GM12801 (cell line): Measurements from ENCODE around the gene KLHL1.

Experiments used
- TF ChIP-seq, protein P1 (sequence below): IDR thresholded peaks from one replicate; pipeline ENCODE4 v1.5.1; 2011; ENCODE audit warnings: control low read depth; ENCODE audit not compliant: insufficient read length; ENCODE audit errors: extremely low read depth

Gene KLHL1

DNA sequence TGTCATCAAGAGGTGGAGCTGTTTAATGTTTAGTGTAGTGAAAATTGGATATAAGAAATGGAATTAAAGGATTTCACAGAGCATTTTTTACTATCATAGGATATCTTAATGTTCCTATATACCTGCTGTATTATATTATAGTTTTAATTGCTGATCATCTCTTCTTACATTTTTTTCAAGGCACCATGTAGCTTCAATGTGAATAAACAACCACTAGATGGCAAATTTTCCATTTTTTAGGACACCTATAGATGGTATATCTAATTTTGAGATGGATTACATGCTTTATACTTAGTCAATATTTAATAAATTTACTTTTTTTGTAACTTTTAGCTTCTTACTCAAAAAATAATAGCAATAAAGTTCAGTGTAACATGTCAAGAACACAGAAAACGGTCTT lies 9.6 kb downstream of the KLHL1 start:
- TF ChIP-seq, protein P1, sequence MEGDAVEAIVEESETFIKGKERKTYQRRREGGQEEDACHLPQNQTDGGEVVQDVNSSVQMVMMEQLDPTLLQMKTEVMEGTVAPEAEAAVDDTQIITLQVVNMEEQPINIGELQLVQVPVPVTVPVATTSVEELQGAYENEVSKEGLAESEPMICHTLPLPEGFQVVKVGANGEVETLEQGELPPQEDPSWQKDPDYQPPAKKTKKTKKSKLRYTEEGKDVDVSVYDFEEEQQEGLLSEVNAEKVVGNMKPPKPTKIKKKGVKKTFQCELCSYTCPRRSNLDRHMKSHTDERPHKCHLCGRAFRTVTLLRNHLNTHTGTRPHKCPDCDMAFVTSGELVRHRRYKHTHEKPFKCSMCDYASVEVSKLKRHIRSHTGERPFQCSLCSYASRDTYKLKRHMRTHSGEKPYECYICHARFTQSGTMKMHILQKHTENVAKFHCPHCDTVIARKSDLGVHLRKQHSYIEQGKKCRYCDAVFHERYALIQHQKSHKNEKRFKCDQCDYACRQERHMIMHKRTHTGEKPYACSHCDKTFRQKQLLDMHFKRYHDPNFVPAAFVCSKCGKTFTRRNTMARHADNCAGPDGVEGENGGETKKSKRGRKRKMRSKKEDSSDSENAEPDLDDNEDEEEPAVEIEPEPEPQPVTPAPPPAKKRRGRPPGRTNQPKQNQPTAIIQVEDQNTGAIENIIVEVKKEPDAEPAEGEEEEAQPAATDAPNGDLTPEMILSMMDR = no peak

DNA sequence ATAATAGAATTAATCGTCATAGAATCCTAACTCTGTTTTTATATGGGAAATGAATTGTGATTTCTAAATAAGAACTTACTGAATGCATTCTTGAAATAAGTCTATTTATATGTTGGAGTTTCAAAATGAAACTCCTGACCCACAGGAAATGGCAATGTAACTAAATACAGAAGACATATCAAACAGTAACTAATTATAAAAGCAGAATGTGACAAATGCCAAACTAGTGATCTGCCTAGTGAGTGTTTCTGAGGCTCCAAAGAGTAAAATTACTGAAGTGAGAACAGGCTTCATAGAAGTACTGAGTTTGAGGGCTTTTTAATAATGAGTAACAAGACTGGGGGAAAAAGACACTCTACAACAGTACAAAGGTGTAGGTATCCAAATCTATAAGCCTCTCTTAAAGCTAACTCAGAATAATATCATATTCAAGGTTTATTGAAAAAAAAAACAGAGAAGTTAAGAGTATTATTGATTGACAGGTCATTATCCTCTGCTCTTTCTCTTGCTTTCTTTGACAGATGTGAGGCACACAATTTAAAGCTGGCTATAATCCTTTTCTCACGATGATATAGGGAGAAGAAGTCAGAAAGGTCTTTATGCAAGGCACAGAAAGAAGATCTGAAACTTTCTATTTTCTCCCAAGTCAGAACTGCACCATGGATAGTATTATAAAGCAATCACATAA lies 18.1 kb downstream of the KLHL1 start:
- TF ChIP-seq, protein P1 = no peak

DNA sequence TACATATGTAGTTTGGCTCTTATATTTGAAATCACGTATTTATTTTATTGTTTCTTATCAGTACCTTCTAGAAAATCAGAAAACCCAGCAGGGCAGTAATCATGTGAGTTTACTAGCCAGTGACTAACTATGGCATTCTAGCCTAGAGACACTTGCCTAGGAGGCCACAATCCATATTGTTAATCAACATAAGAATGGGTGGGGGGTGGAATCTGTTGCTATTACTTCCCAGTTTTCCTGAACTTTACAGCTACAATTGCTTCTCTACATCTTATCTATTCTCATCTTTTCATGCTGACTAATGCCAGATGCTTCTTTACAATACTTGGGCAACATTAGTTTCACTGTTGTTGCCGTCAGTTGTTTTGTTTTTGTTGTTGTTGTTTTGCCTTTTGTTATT lies 19.3 kb downstream of the KLHL1 start:
- TF ChIP-seq, protein P1 = no peak

DNA sequence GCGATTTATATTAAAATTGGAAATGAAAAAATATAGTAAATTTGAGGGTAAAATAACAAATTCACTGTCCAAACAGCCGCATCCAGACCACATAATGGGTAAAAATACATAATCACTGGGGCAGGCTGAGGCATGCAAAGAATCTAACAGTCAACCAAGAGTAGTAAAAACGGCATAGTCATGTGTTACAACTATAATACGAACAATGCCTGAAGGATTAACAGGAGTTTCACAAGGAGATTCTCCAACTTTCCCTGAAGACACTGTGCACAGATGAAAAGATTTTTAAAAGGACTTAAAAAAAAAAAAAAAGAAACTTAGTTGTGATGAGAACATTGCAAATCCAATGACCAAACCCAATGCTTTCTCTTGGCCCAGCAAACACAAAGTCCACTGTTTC lies 21.0 kb downstream of the KLHL1 start:
- TF ChIP-seq, protein P1 = no peak

DNA sequence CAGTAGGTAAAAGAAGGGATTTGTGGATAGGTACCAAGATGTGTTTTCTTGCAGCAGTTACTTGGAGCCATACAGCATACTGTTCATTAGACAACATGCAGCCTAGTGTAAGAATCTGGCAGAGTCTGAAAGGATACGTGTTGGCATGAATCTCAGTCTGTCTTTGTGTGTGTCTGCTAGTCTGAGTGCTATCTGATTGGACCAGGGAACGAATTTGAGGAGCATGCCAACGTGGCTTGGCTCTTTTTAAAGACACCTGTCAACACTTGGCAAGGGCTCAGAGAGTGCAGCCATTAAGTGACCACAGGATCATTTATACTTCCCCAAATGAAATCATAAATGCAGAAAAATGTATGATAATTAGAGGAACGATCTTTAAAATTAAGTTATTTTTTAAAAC lies 28.2 kb downstream of the KLHL1 start:
- TF ChIP-seq, protein P1 = no peak

DNA sequence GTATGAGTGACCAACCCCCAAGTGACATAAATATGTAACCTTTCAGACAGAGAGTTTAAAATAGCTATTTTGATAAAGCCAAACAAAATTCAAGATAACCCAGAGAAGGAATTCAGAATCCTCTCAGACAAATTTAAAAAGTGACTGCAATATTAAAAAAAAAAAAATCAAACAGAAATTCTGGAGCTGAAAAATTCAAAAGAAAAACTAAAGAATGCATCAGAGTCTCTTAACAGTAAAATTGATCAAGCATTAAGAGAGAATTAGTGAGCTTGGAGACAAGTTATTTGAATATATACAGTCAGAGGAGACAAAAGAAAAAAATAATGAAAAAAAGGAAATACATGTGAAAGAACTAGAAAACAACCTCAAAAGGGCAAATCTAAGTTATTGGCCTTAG lies 53.7 kb downstream of the KLHL1 start:
- TF ChIP-seq, protein P1 = no peak

DNA sequence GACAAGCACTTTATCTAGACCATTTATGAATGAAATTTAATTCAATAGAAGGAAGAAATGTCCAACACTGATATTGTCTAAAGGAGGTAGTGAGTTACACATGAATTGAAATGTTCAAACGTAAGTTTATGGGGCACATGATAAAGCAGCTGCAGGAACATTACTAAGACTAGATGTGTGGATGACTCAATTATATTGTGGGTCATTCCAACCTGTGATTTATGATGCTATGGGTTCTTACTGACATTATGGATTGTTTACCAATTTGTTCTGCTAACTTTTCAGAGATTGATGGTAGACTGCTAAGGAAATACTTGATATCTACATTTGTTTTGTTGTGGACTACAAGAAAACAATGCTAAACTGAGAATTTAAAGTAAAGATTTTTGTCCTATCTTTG lies 56.7 kb downstream of the KLHL1 start:
- TF ChIP-seq, protein P1 = no peak
